ENCODE results near the gene MARCKSL1. TPM values are rescaled to one million over a fixed set of nuclear protein-coding genes. Genes with fewer than 3 reads are reported as not detected.

Gene MARCKSL1
- total RNA-seq, 1 donor from 2014 or later, result 36.6 TPM

- intact Hi-C loops (cut with micrococcal nuclease), result no loop called here
- H3K36me3 Mint-ChIP-seq (ENCODE audit: low read depth), result no peaks in the 10 kb centered on the region
- peak overlapping the region; percentile 58 for H3K4me3 Mint-ChIP-seq
- peaks cover 32% of the 10 kb centered on the region for H3K4me1 Mint-ChIP-seq
- peak overlapping the region; percentile 53 for H3K27ac Mint-ChIP-seq
- peak; percentile 65 for DNase-seq
- peaks cover 7% of the 10 kb centered on the region for H3K27me3 Mint-ChIP-seq
- no peaks in the 10 kb centered on the region for H3K9me3 Mint-ChIP-seq
Measured at GRCh38 chr1:32349211-32349708, 13.2 kb upstream of the MARCKSL1 start.

- no peaks in the 10 kb centered on the region for H3K9me3 Mint-ChIP-seq
- intact Hi-C loops (cut with micrococcal nuclease), result no loop called here
- no peak overlapping the region for H3K4me3 Mint-ChIP-seq
- H3K27me3 Mint-ChIP-seq, result peaks cover 7% of the 10 kb centered on the region
- peak overlapping the region; percentile 2 for H3K27ac Mint-ChIP-seq
- no peak for DNase-seq
- no peaks in the 10 kb centered on the region for H3K36me3 Mint-ChIP-seq (ENCODE audit: low read depth)
- peaks cover 31% of the 10 kb centered on the region for H3K4me1 Mint-ChIP-seq
Measured at GRCh38 chr1:32346532-32347157, 10.6 kb upstream of the MARCKSL1 start.

- intact Hi-C loops (cut with micrococcal nuclease), result no loop called here
- DNase-seq, result no peak
- H3K9me3 Mint-ChIP-seq, result no peaks in the 10 kb centered on the region
- no peak overlapping the region for H3K4me3 Mint-ChIP-seq
- no peak overlapping the region for H3K27ac Mint-ChIP-seq
- H3K27me3 Mint-ChIP-seq, result peaks cover 7% of the 10 kb centered on the region
- peaks cover 24% of the 10 kb centered on the region for H3K4me1 Mint-ChIP-seq
- H3K36me3 Mint-ChIP-seq (ENCODE audit: low read depth), result no peaks in the 10 kb centered on the region
Measured at GRCh38 chr1:32345289-32345827, 9.3 kb upstream of the MARCKSL1 start.

GRCh38 chr1:32342704-32343103, 6.7 kb upstream of the MARCKSL1 start:
- Mint-ChIP-seq H3K27ac (no peak overlapping the region), H3K4me1 (peaks cover 20% of the 10 kb centered on the region), H3K9me3 (no peaks in the 10 kb centered on the region), H3K27me3 (peaks cover 7% of the 10 kb centered on the region), H3K36me3 (ENCODE audit: low read depth) (no peaks in the 10 kb centered on the region), H3K4me3 (peak overlapping the region; percentile 46)
- intact Hi-C loops (cut with micrococcal nuclease), result no loop called here
- no peak for DNase-seq

DNA sequence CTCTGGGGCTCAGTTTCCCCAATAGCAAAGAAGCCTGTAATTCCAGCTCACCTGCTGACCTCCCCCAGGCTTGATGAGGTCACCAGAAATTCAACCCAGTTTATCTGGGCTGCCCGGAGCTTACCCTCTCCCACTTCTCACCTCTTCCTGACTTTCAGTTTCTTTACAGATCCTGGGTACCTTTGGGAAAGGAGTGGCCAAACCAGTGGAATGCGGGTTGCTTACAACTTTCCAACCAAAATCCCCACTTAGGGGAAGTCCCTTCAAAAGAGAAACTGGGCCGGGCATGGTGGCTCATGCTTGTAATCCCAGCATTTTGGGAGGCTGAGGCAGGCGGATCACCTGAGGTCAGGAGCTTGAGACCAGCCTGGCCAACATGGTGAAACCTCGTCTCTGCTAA, 5.9 kb upstream of the MARCKSL1 start:
- Mint-ChIP-seq H3K27me3 (peaks cover 7% of the 10 kb centered on the region), H3K9me3 (no peaks in the 10 kb centered on the region), H3K4me3 (no peak overlapping the region), H3K36me3 (ENCODE audit: low read depth) (no peaks in the 10 kb centered on the region), H3K27ac (no peak overlapping the region), H3K4me1 (peaks cover 27% of the 10 kb centered on the region)
- intact Hi-C loops (cut with micrococcal nuclease), result no loop called here
- no peak for DNase-seq

- Mint-ChIP-seq H3K4me1 (peaks cover 30% of the 10 kb centered on the region), H3K4me3 (no peak overlapping the region), H3K27ac (no peak overlapping the region), H3K27me3 (peaks cover 7% of the 10 kb centered on the region), H3K36me3 (ENCODE audit: low read depth) (no peaks in the 10 kb centered on the region), H3K9me3 (no peaks in the 10 kb centered on the region)
- intact Hi-C loops (cut with micrococcal nuclease), result no loop called here
- DNase-seq, result no peak
Measured at GRCh38 chr1:32341186-32341757, 5.2 kb upstream of the MARCKSL1 start.

GRCh38 chr1:32339363-32339978, 3.4 kb upstream of the MARCKSL1 start:
- Mint-ChIP-seq H3K4me3 (no peak overlapping the region), H3K27me3 (no peaks in the 10 kb centered on the region), H3K9me3 (no peaks in the 10 kb centered on the region), H3K36me3 (ENCODE audit: low read depth) (peaks cover 5% of the 10 kb centered on the region), H3K27ac (no peak overlapping the region), H3K4me1 (peaks cover 33% of the 10 kb centered on the region)
- intact Hi-C loops (cut with micrococcal nuclease), result loop anchor here (5.0 kb wide), 4 partner anchors 53 to 267 kb away; partner anchors contain the start of genes BSDC1, EIF3I, TMEM234 and TMEM39B
- DNase-seq, result peak; percentile 57

DNA sequence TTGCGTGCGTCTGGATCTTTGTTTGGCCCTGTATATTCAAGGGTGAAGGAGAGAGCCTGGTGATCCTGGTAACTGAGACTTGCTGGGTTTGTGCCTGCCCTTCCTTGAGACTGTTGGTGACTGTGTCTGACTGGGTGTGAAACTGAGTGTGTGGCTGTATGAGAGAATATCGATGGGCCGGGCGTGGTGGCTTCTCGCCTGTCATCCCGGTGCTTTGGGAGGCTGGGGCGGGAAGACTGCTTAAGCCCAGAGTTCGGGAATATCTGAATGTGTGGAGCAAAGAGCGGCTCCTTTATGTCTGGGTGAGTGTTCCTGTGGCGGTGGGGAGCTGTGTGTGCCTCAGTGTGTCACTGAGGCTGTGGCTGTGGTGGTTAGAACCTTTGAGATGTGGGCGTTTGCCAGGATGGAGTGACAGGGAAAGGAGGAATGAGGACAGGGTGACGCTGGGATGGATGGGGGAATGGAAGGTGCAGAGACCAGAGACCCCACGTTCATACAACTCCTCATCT, 2.7 kb upstream of the MARCKSL1 start:
- Mint-ChIP-seq H3K4me1 (peaks cover 39% of the 10 kb centered on the region), H3K27me3 (no peaks in the 10 kb centered on the region), H3K4me3 (no peak overlapping the region), H3K36me3 (ENCODE audit: low read depth) (peaks cover 10% of the 10 kb centered on the region), H3K9me3 (no peaks in the 10 kb centered on the region), H3K27ac (no peak overlapping the region)
- intact Hi-C loops (cut with micrococcal nuclease), result loop anchor here (5.0 kb wide), 4 partner anchors 54 to 266 kb away; partner anchors contain the start of genes BSDC1, EIF3I, TMEM234 and TMEM39B
- DNase-seq, result no peak

- DNase-seq, result peak; percentile 75
- Mint-ChIP-seq H3K9me3 (no peaks in the 10 kb centered on the region), H3K36me3 (ENCODE audit: low read depth) (peaks cover 14% of the 10 kb centered on the region), H3K27ac (no peak overlapping the region), H3K4me1 (peaks cover 42% of the 10 kb centered on the region), H3K27me3 (no peaks in the 10 kb centered on the region), H3K4me3 (peak overlapping the region; percentile 3)
- intact Hi-C loops (cut with micrococcal nuclease), result loop anchor here (2.0 to 5.0 kb wide), 6 partner anchors 47 to 266 kb away; partner anchors contain the start of genes BSDC1, EIF3I, TMEM234 and TMEM39B
Measured at GRCh38 chr1:32337855-32338636, 2.0 kb upstream of the MARCKSL1 start.

DNA sequence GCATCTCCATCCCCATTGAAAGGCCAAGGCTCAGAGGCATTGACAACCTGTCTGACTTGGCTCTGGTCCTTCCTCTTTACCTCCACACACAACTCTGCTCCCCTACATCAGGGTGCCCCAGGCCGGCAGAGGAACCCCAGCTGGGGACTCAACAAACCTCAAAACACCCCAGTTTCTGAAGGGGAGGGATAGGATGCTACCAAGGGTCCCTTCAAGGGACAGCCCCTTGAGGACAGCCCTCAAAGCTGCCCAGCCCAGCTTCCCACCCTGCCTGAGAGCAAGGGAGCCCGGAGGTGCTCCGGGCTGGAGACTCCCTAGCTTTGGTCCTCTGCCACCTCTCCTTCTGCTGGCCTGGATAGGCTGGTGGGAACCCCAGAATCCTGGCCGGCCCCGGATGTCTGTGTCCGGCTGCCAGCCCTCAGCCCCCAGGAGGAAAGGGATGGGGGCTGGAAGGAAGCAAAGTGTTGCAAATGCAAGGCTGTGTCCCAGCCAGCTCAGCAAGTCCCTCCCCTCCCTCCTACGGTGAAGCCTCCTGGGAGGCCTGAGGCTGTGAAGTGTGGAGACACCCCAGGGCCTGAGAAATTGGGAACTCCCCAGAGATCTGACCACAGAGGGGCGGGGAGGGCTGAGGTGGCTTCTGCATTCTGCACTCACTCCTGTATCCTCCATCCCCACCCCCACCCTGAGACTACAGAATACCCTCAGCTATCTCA, 1.1 kb upstream of the MARCKSL1 start:
- Mint-ChIP-seq H3K9me3 (no peaks in the 10 kb centered on the region), H3K4me3 (peak overlapping the region; percentile 63), H3K27me3 (no peaks in the 10 kb centered on the region), H3K4me1 (peaks cover 37% of the 10 kb centered on the region), H3K27ac (peak overlapping the region; percentile 59), H3K36me3 (ENCODE audit: low read depth) (peaks cover 20% of the 10 kb centered on the region)
- intact Hi-C loops (cut with micrococcal nuclease), result loop anchor here (1.0 to 5.0 kb wide), 7 partner anchors 14 to 265 kb away; partner anchors contain the start of genes BSDC1, EIF3I, TMEM234 and TMEM39B
- peak; percentile 91 for DNase-seq

GRCh38 chr1:32336591-32336932, 529 bp upstream of the MARCKSL1 start:
- Mint-ChIP-seq H3K4me3 (peak overlapping the region; percentile 63), H3K9me3 (no peaks in the 10 kb centered on the region), H3K36me3 (ENCODE audit: low read depth) (peaks cover 26% of the 10 kb centered on the region), H3K4me1 (peaks cover 39% of the 10 kb centered on the region), H3K27ac (peak overlapping the region; percentile 28), H3K27me3 (no peaks in the 10 kb centered on the region)
- DNase-seq, result no peak
- intact Hi-C loops (cut with micrococcal nuclease), result loop anchor here (1.0 to 5.0 kb wide), 7 partner anchors 15 to 264 kb away; partner anchors contain the start of genes BSDC1, EIF3I, TMEM234 and TMEM39B

DNA sequence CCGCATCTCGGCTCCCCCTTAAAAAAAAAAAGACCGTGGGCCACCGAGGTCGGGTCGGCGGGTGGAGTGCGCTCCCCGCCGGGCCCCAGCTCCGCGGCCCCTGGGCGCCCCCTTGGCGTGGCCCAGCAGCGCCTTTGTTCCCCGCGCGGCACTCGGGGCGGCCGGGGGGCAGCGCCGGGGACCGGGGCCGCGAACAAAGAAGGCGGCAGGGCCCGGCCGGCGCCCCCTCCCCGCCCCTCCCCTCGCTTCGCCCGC, 571 bp downstream of the MARCKSL1 start:
- H3K4me3 Mint-ChIP-seq, result peak overlapping the region; percentile 92

More for the DNA sequence above, 571 bp downstream of the MARCKSL1 start:
- Mint-ChIP-seq H3K27ac (no peak overlapping the region), H3K9me3 (no peaks in the 10 kb centered on the region), H3K27me3 (no peaks in the 10 kb centered on the region), H3K4me1 (peaks cover 39% of the 10 kb centered on the region), H3K36me3 (ENCODE audit: low read depth) (peaks cover 37% of the 10 kb centered on the region)
- intact Hi-C loops (cut with micrococcal nuclease), result loop anchor here (5.0 kb wide), 4 partner anchors 57 to 263 kb away; partner anchors contain the start of genes BSDC1, EIF3I, TMEM234 and TMEM39B
- DNase-seq, result no peak
